HTERT RPE-1 (cell line): Measurements from ENCODE around the gene RHOBTB3.
"Not testable (repeated sequence)": the region's sequence is repeated elsewhere in the genome, so short reads cannot be mapped to it uniquely, and the experiment has no call there.

Source experiments
- in situ Hi-C: fragments of 300-500 bp; cut with MboI; formaldehyde crosslinking; loops from 4 replicates; pipeline ENCODE4 v1.14.3; 2020; ENCODE audit warnings: low sequenced_read_pairs

Gene RHOBTB3

DNA sequence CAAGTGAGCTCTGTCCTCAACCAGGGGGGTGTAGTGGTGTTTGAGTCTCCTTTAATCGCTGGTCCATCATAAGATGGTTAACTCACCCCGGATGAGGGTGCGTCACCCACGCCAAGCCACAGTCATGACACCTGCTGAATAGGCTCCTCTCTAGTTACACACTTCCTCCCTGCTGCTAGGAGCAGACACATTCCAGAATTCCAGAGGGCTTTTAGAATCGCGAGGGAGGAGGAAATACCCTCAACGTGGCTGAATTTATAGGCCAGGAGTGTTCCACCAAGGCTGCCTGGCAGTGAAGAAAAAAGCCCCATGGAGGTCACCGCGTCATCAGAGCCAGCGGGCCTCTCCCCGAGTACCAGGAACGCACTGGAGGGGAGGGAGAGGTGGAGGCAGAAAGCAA is 86.3 kb downstream of the RHOBTB3 start:
- in situ Hi-C loops: no loop called here

DNA sequence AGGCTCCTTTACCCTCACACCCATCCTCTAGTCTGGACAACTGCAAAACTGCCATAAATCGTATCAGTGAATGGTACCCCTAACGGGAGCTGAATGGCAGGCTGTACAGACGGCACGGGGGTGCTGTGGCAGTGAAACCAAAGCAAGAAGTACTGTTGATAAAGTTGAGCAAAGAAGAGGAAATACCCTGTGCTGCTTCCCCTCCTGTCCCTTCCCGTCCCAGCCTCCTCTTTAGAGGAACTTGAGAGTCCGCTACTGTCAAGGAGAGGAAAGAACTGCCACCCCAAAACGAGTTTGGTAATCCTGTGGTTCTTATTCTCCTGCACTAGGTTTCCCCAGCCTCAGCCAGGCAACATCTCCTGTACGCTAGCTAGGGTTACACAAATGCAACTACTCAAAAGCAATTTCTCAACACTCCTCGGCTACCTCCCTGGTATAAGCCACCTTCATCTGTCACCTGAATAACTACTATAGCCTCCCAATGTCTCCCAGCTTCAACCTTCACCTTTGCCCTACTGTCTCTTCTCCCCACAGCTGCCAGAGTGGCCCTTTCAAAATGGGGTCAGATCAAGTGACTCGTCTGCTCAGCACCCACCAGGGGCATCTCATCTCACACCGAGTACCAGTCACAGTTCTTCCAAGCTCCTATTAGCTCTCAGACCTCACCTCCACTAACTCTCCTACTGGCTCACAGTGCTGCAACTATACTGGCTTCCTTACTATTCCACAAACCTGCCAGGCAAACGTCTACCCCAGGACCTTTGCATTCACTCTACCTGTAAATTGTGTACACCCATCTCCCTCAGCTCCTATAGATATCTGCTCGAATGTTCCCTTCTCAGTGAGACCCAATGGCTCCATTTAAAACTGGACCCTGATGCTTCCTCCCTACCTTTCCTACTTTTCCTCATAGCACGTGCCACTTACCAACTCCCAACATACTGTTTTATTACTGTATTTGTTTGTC is 87.3 kb downstream of the RHOBTB3 start:
- in situ Hi-C loops: no loop called here

DNA sequence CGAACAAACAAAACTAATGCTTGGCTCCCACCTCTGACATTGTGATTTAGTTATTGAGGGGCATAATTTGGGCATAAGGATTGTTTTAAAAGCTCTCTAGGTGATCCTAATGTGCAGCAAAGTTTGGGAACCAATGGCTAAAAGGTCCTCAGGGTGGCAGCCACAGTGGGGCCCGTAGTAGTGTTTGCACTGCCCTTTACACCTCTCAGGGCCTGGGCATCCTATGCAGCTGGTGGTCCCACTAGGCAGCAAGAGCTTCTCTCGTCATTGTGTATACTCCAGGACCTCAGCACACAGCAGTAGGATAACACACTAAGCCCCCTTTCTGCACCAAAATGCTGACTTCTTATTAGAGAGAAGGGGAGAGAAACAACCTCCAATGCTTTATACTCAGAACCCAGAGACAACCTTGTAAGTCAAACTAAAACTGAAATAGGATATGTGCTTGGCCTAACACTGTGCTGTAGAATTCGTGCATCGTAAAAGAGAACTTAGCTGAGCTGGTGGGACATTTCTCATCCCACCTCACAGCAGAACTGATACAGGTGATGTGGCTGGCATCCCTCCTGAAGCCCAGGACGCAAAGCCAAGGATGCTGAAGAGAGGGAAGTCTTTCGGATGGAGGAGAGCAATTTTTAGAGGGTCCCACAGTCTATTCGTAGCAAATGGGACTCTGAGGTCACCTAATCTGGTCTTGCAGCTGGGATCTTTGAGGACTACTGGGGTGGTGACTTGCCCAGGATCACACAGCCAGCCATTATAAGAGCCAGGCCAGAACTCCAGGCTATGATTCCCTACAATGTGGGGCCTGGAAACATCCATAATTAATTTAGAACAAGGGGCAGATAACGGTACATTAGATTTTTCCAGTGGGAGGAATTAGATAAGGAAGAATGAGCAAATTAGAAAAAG is 90.2 kb downstream of the RHOBTB3 start:
- in situ Hi-C loops: no loop called here

GRCh38 chr5:95822043-95822541 is 91.0 kb downstream of the RHOBTB3 start:
- in situ Hi-C loops: no loop called here

- in situ Hi-C loops: no loop called here
These were observed 91.5 kb downstream of the RHOBTB3 start, which contains the start of gene GLRX for GRCh38 chr5:95822542-95823181. GLRX (minus strand) TSS chr5:95822726; CDS start chr5:95822662, 64 bp downstream.

- in situ Hi-C loops: no loop called here
These were observed 92.1 kb downstream of the RHOBTB3 start for GRCh38 chr5:95823218-95823737.

- in situ Hi-C loops: no loop called here
These were observed 92.8 kb downstream of the RHOBTB3 start for GRCh38 chr5:95823738-95824609.

GRCh38 chr5:95824747-95825146 is 93.6 kb downstream of the RHOBTB3 start:
- in situ Hi-C loops: no loop called here

- in situ Hi-C loops: no loop called here
These were observed 94.4 kb downstream of the RHOBTB3 start for GRCh38 chr5:95825495-95825894.

GRCh38 chr5:95826949-95827891 is 96.1 kb downstream of the RHOBTB3 start:
- in situ Hi-C loops: no loop called here

GRCh38 chr5:95827892-95828246 is 96.7 kb downstream of the RHOBTB3 start:
- in situ Hi-C loops: no loop called here

DNA sequence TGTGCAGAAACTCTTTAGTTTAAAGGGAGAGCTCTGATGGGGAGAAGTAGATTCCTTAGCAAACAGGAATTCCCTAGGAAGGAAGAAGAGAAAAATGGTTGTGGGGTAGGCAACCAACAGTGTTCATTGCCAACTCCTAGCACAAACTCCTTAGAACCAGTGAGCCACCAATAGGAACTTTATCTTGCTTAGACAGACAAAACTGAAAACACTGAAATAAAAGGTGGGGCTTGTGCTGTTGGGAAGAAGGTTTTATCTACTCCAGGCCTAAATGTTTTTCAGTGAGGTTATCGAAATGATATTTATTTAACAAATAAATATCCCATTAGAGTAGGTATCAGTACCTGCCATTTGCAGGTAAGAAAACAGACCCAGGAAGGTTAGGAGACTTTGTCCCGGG is 99.1 kb downstream of the RHOBTB3 start:
- in situ Hi-C loops: no loop called here

- in situ Hi-C loops: no loop called here
These were observed 101.5 kb downstream of the RHOBTB3 start for GRCh38 chr5:95832664-95833063.

DNA sequence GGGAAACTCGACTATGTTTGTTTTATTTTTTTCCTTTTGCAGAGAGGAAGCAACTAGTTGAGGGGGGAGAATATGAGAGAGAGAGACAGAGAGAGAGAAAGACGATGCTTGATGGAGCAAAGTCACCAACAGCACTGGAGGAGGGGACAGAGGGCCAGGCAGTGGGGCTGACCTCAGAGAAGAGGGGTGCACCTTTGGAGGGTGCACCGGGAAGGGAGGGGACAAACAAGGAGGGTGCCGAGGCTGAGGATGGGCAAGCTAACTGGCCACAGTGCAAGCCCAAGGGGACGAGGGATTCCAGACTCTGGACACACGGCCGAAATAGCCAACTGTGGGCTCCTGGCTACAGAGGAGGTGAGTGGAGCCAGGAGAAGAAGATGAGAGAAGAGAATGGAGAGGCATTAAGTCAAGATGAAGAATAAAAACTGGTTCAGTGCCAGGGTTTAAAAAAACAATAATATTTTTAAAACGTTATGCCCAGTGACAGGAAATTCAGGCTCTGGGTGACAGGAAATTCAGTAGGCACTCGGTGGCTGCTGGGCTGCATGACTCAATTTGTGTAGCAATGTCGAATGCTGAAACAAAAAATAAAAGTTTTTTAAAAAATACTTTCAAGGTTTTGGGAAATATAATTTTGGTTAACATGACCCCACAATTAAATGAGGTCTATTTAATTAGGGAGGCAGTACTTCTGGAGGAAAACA is 104.7 kb downstream of the RHOBTB3 start:
- in situ Hi-C loops: no loop called here

DNA sequence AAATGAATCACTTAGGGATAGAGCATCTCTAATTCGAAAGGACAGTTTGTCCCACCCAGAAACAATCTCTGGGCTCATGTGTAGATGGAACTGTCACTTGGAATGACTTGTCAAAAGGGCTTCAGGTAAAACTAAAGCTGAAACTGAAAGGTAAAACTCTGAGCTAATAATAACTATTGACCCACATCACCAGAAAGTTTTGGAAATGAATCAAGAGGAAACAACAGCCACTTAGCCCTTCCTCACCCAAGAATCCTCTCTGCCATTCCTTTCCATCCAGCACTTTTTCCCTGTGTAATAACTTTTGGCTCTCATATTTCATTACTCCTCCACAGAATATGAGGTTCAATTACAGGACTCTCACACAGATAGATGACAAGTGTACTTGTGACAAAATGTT is 105.4 kb downstream of the RHOBTB3 start:
- in situ Hi-C loops: no loop called here

DNA sequence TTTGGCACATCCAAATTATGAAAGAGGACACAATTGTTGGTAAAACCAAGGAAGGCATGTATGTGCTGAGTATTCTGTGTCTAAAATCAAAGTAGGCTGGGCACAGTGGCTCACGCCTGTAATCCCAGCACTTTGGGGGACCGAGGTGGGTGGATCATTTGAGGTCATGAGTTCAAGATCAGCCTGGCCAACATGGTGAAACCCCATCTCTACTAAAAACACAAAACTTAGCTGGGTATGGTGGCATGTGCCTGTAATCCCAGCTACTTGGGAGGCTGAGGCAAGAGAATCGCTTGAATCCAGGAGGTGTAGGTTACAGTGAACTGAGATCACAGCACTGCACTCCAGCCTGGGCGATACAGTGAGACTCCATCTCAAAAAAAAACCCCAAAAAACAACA is 105.8 kb downstream of the RHOBTB3 start:
- in situ Hi-C loops: not testable (repeated sequence)

- in situ Hi-C loops: no loop called here
These were observed 106.4 kb downstream of the RHOBTB3 start for GRCh38 chr5:95837492-95837891.

DNA sequence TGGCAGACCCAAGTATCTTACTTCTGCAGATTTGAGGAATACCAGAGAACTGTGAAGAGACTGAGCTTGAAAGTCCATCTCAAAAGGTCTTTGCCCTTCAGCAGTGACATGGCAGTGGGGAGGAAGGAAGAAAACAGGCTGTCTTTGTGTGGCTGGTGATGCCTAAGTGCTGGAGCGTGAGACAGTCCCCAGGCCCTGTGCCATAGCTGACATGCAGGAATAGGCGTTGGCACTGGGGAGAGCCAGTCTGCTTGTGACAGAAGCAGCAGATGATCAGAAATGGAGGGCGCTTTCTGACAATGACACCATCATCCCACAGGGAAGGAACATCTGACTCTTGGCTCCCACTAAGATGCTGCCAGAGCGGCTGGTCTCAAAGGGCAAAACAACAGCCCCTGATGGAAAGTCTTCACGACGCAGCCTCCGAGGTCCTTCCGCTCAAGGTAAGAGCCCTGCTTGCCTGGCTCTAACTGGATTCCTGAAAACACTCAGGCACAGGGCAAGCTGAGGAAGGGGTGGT is 106.9 kb downstream of the RHOBTB3 start:
- in situ Hi-C loops: no loop called here
